GM06990 (cell line): Measurements from ENCODE around the gene KIAA1217.
A peak's percentile ranks its signal among the peaks of the same experiment; 100 is the strongest.

Experiments
- DNase-seq: peaks from one replicate; pipeline ENCODE4 v3.0.0-alpha.2; 2011; ENCODE audit not compliant: insufficient read length; ENCODE audit errors: extremely low read depth
- H3K27me3 ChIP-seq: replicated peaks from 2 replicates; pipeline ENCODE4 v1.6.0; 2011; ENCODE audit warnings: low read length; ENCODE audit not compliant: control insufficient read depth, insufficient read depth
- H3K36me3 ChIP-seq: 2 replicates; pipeline ENCODE4 v1.5.1; 2011; ENCODE audit warnings: low read length; ENCODE audit not compliant: control insufficient read depth, insufficient read depth
- H3K4me3 ChIP-seq: replicated peaks from 2 replicates; pipeline ENCODE4 v1.5.1; 2011; ENCODE audit warnings: low read depth, mild to moderate bottlenecking, control low read depth, low read length
- TF ChIP-seq, protein P1 (sequence below): IDR thresholded peaks from 2 replicates; pipeline ENCODE4 v1.5.1; 2011; ENCODE audit warnings: low read length, control low read depth, mild to moderate bottlenecking, inconsistent platforms; ENCODE audit not compliant: insufficient read depth, poor library complexity, severe bottlenecking

Gene KIAA1217

DNA sequence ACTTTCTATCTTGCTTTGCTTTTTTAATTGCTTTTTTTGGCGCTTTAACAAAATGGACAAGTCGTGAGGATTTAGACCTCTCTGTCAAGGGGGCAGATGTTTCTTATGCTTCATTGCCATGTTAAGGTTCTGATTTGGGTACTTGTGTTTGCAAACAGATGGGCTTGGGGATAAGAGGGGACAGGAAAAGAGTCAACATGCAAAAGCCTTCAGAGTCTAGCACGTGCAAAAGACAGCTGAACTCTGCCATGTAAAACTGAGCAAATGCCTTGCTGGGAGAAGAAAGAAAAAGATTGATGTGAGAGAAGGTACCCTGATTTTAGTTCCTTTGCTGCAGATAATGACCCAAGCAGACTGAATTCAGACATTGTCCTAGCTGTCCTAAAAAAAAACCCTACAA, 173.1 kb downstream of the KIAA1217 start:
- peak; percentile 20 for DNase-seq
- no peaks in the 10 kb centered on the region for H3K27me3 ChIP-seq
- TF ChIP-seq, protein P1, sequence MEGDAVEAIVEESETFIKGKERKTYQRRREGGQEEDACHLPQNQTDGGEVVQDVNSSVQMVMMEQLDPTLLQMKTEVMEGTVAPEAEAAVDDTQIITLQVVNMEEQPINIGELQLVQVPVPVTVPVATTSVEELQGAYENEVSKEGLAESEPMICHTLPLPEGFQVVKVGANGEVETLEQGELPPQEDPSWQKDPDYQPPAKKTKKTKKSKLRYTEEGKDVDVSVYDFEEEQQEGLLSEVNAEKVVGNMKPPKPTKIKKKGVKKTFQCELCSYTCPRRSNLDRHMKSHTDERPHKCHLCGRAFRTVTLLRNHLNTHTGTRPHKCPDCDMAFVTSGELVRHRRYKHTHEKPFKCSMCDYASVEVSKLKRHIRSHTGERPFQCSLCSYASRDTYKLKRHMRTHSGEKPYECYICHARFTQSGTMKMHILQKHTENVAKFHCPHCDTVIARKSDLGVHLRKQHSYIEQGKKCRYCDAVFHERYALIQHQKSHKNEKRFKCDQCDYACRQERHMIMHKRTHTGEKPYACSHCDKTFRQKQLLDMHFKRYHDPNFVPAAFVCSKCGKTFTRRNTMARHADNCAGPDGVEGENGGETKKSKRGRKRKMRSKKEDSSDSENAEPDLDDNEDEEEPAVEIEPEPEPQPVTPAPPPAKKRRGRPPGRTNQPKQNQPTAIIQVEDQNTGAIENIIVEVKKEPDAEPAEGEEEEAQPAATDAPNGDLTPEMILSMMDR: no peak
- no peaks in the 10 kb centered on the region for H3K36me3 ChIP-seq
- H3K4me3 ChIP-seq: no peak overlapping the region

DNA sequence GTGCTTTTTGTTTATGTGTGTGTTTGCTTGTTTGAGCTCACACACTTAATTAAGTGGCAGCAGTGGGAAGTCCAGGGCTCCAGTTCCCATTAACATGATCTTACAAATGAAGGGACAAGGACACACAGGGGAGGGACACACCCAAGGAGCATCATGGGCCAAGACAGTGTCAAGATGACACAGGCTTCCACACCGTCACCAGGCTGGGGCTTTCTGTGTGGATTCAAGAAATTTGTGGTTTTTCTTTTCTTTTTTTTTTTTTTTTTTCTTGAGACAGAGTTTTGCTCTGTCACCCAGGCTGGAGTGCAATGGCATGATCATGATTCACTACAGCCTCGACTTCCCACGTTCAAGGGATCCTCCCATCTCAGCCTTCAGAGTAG, 173.6 kb downstream of the KIAA1217 start:
- Histone ChIP-seq H3K27me3 (no peaks in the 10 kb centered on the region), H3K4me3 (no peak overlapping the region), H3K36me3 (no peaks in the 10 kb centered on the region)
- TF ChIP-seq, protein P1: no peak
- no peak for DNase-seq

GRCh38 chr10:24382979-24383663, 174.2 kb downstream of the KIAA1217 start:
- H3K27me3 ChIP-seq: no peaks in the 10 kb centered on the region
- TF ChIP-seq, protein P1: no peak
- H3K36me3 ChIP-seq: no peaks in the 10 kb centered on the region
- no peak for DNase-seq
- peak overlapping the region; percentile 26 for H3K4me3 ChIP-seq

DNA sequence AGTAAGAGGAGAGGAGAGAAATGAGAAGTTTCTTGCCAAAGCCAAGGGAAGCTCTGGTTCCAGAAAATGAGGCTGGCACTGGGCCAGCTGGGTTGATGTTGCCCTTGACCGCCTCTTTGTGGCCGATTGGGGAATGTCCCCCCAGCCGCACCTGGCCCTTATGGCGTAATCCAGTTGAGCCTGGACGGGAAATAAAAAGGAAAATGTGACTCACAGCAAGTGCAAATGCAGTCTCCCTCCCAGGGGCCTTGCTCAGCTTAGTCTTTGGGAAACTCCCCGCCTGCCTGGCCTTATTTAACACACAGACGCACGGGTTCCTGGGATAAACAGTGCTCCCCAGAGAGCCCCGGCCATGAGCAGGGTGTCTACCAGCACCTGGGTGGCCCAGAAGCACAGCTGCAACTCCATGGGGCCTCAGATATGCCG, 174.8 kb downstream of the KIAA1217 start:
- H3K4me3 ChIP-seq: no peak overlapping the region; the same call in 1 of the 2 replicates
- H3K27me3 ChIP-seq: no peaks in the 10 kb centered on the region
- peak; percentile 86 for DNase-seq
- TF ChIP-seq, protein P1: peak; percentile 52
- no peaks in the 10 kb centered on the region for H3K36me3 ChIP-seq

GRCh38 chr10:24384954-24385353, 176.0 kb downstream of the KIAA1217 start:
- H3K27me3 ChIP-seq: no peaks in the 10 kb centered on the region
- DNase-seq: no peak
- no peak overlapping the region for H3K4me3 ChIP-seq
- no peaks in the 10 kb centered on the region for H3K36me3 ChIP-seq
- TF ChIP-seq, protein P1: no peak

- H3K4me3 ChIP-seq: no peak overlapping the region
- no peaks in the 10 kb centered on the region for H3K36me3 ChIP-seq
- no peaks in the 10 kb centered on the region for H3K27me3 ChIP-seq
- DNase-seq: no peak
- TF ChIP-seq, protein P1: no peak
These were observed 176.8 kb downstream of the KIAA1217 start for GRCh38 chr10:24385776-24386175.
